Endothelial cell of umbilical vein (primary cell): Measurements from ENCODE around the gene TMEM95.

Experiments used
- MYC ChIP-seq: IDR thresholded peaks from one replicate; pipeline ENCODE4 v1.6.1; 2011; ENCODE audit warnings: mild to moderate bottlenecking, low read depth, low read length
- POLR2A ChIP-seq: IDR thresholded peaks from 2 replicates; pipeline ENCODE4 v1.6.1; 2012; ENCODE audit warnings: low read depth, mild to moderate bottlenecking, control low read depth, low read length
- TF ChIP-seq, protein P1 (sequence below): IDR thresholded peaks from 2 replicates; pipeline ENCODE4 v1.6.1; 2011; ENCODE audit not compliant: insufficient read depth, insufficient read length
- TF ChIP-seq, protein P2 (sequence below), 2 donors: IDR thresholded peaks; 1 replicate in 1 of 2; 2 replicates in 1 of 2; pipeline ENCODE4 v1.5.1; 2011; ENCODE audit warnings: low read length in 2 of 2, mild to moderate bottlenecking in 2 of 2, moderate library complexity in 2 of 2, control low read depth in 1 of 2, inconsistent platforms in 1 of 2, low read depth in 1 of 2; ENCODE audit not compliant: insufficient read depth in 1 of 2; ENCODE audit errors: extremely low read depth in 1 of 2

GRCh38 chr17:7404737-7405349, 49.9 kb downstream of the TMEM95 start:
- TF ChIP-seq, protein P1, sequence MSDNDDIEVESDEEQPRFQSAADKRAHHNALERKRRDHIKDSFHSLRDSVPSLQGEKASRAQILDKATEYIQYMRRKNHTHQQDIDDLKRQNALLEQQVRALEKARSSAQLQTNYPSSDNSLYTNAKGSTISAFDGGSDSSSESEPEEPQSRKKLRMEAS = no peak
- no peak for TF ChIP-seq POLR2A
- TF ChIP-seq, protein P2, sequence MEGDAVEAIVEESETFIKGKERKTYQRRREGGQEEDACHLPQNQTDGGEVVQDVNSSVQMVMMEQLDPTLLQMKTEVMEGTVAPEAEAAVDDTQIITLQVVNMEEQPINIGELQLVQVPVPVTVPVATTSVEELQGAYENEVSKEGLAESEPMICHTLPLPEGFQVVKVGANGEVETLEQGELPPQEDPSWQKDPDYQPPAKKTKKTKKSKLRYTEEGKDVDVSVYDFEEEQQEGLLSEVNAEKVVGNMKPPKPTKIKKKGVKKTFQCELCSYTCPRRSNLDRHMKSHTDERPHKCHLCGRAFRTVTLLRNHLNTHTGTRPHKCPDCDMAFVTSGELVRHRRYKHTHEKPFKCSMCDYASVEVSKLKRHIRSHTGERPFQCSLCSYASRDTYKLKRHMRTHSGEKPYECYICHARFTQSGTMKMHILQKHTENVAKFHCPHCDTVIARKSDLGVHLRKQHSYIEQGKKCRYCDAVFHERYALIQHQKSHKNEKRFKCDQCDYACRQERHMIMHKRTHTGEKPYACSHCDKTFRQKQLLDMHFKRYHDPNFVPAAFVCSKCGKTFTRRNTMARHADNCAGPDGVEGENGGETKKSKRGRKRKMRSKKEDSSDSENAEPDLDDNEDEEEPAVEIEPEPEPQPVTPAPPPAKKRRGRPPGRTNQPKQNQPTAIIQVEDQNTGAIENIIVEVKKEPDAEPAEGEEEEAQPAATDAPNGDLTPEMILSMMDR (IDR thresholded peaks at IDR 0.05; ENCODE audit: extremely low read depth in 1 of 2, insufficient read depth in 1 of 2, low read depth in 1 of 2, low read length in 2 of 2) = no peak
- no peak for TF ChIP-seq MYC
